Adrenal gland (tissue), 12 donors: ENCODE results near the gene BRCA2. TPM values are rescaled to one million over a fixed set of nuclear protein-coding genes. Genes with fewer than 3 reads are reported as not detected.
"Not testable (repeated sequence)": the region's sequence is repeated elsewhere in the genome, so short reads cannot be mapped to it uniquely, and the experiment has no call there.

Source experiments
- DNase-seq, 7 donors: peaks; one replicate each; pipeline ENCODE4 v3.0.0-alpha.2; 2019 to 2020
- H3K27ac ChIP-seq, 5 donors: fragments of 200-600 bp; sonication (generic) in 4 of 5; 1 replicate in 3 of 5; 2 replicates in 2 of 5; pipeline versions ENCODE4 v1.5.1 to v1.8.0; 2016 to 2020; ENCODE audit warnings: mild to moderate bottlenecking in 1 of 5
- H3K27me3 ChIP-seq: fragments of 200-600 bp; 2 replicates; pipeline ENCODE4 v1.8.0; 2021
- H3K36me3 ChIP-seq, 2 donors: fragments of 200-600 bp; replicated peaks in 1 of 2; 1 replicate in 1 of 2; 2 replicates in 1 of 2; pipeline versions ENCODE4 v1.5.1 to v1.8.0; 2018 to 2022
- H3K4me1 ChIP-seq, 2 donors: fragments of 200-600 bp; replicated peaks in 1 of 2; 1 replicate in 1 of 2; 2 replicates in 1 of 2; pipeline versions ENCODE4 v1.5.1 to v1.8.0; 2018 to 2021
- H3K4me3 ChIP-seq, 4 donors: fragments of 200-600 bp; sonication (generic) in 3 of 4; one replicate each; pipeline ENCODE4 v1.5.1; 2016 to 2018
- H3K9me3 ChIP-seq, 3 donors: fragments of 200-600 bp; sonication (generic) in 1 of 3; replicated peaks in 1 of 3; 1 replicate in 2 of 3; 2 replicates in 1 of 3; pipeline versions ENCODE4 v1.5.1 to v1.8.0; 2016 to 2021
- CTCF ChIP-seq, 6 experiments: fragments of 450-650 bp in 4 of 6; fragments of 200-600 bp in 2 of 6; sonication (generic) in 1 of 6; IDR thresholded peaks; 1 replicate in 5 of 6; 2 replicates in 1 of 6; pipeline versions ENCODE4 v1.5.1 to v1.8.0; 2016 to 2021; ENCODE audit warnings: antibody characterized with exemption in 6 of 6, mild to moderate bottlenecking in 2 of 6, moderate library complexity in 1 of 6
- POLR2A ChIP-seq, 2 donors: fragments of 450-650 bp; IDR thresholded peaks; one replicate each; pipeline ENCODE4 v1.6.1; 2017; ENCODE audit warnings: antibody characterized with exemption in 2 of 2, mild to moderate bottlenecking in 2 of 2, moderate library complexity in 1 of 2
- WGBS, 4 donors: extraction: QIAGEN DNeasy Blood & Tissue Kit in 2 of 4; methylation state at CpG; one replicate each; pipeline versions ENCODE4 v1.1.5 to v1.1.7; 2013 to 2017; 5-methylcytosine and 5-hydroxymethylcytosine counted together
- intact Hi-C, 2 donors: fragments of 100-400 bp; cut with DNase I; formaldehyde crosslinking; loops; one replicate each; pipeline versions ENCODE4 v1.14.1 to v1.15.0; 2022 to 2023
- polyA plus RNA-seq, 3 donors: library from polyadenylated mRNA; stranded (reverse); fragments of 200-250 nt in 2 of 3; fragments of 350-450 nt in 1 of 3; fragmentation: Illumina TruSeq in 1 of 3; extraction: RNeasy Lipid Tissue Mini Kit (QIAGEN cat#74804) in 1 of 3; gene quantifications; one replicate each; pipeline ENCODE4 v1.2.3, GENCODE V29; 2013 to 2014
- total RNA-seq, 9 donors: library from RNA; depleted of rRNA in 4 of 9; stranded (reverse); fragments of >200 nt in 4 of 9; fragments of 120-200 nt in 1 of 9; fragmentation: NEBNext Ultra II Directional in 1 of 9; extraction: Animal tissue kit (Norgen Biotek cat#: 25700) in 1 of 9; gene quantifications; one replicate each; pipeline versions ENCODE4 v1.1.0 to v1.2.4, GENCODE V29; 2013 to 2023
- donor health status: healthy with polysubstance abuse.
- donor health status: Bipolar disorder and iron deficiency.
- donor health status: DM: yes; HTN: yes; CAD: no.
- donor health status: DM: no; HTN: no; CAD: no.
- donor health status: DM: no; HTN: no; CAD: no.
- donor health status: DM: yes; HTN: yes; CAD: no.

The BRCA2 gene
- total and polyA plus RNA-seq, 12 donors = 0.07 to 4.5 (median 1.2) TPM

- 83 to 87% (median 85%) methylated on average over 3 of the region's 3 CpGs for WGBS, 4 donors
- H3K36me3 ChIP-seq = no peaks in the 10 kb centered on the region
- H3K4me3 ChIP-seq = no peak overlapping the region
These were observed 25.6 kb downstream of the BRCA2 start for GRCh38 chr13:32340914-32341313.

GRCh38 chr13:32347651-32348050 lies 32.3 kb downstream of the BRCA2 start:
- Histone ChIP-seq H3K9me3 (no peaks in the 10 kb centered on the region), H3K27ac (no peak overlapping the region), H3K4me3 (no peak overlapping the region), H3K4me1 (no peaks in the 10 kb centered on the region), H3K36me3 (no peaks in the 10 kb centered on the region), H3K27me3 (no peaks in the 10 kb centered on the region)
- WGBS, 4 donors = 46 to 97% (median 70%) methylated on average over 1 of the region's 1 CpG
- intact Hi-C loops = no loop called here
- DNase-seq = no peak
- TF ChIP-seq POLR2A (IDR thresholded peaks at IDR 0.05) (no peak), CTCF (IDR thresholded peaks at IDR 0.05) (no peak)

More at GRCh38 chr13:32340914-32341313, 25.6 kb downstream of the BRCA2 start:
- DNase-seq = no peak
- Histone ChIP-seq H3K9me3 (no peaks in the 10 kb centered on the region), H3K27me3 (no peaks in the 10 kb centered on the region), H3K4me1 (no peaks in the 10 kb centered on the region), H3K27ac (no peak overlapping the region)
- intact Hi-C loops = no loop called here
- TF ChIP-seq POLR2A (IDR thresholded peaks at IDR 0.05) (no peak), CTCF (IDR thresholded peaks at IDR 0.05) (no peak)

GRCh38 chr13:32350839-32351441 lies 35.6 kb downstream of the BRCA2 start:
- H3K9me3 ChIP-seq, DNase-seq, H3K4me3 ChIP-seq, H3K4me1 ChIP-seq, H3K27ac ChIP-seq, intact Hi-C loops, H3K27me3 ChIP-seq, H3K36me3 ChIP-seq: not testable (repeated sequence)
- 90 to 97% (median 94%) methylated on average over 15 of the region's 15 CpGs for WGBS, 4 donors

GRCh38 chr13:32354040-32354439 lies 38.7 kb downstream of the BRCA2 start:
- Histone ChIP-seq H3K4me3 (no peak overlapping the region), H3K36me3 (no peaks in the 10 kb centered on the region), H3K9me3 (no peaks in the 10 kb centered on the region), H3K27me3 (no peaks in the 10 kb centered on the region), H3K27ac (no peak overlapping the region), H3K4me1 (no peaks in the 10 kb centered on the region)
- WGBS, 4 donors = 95 to 100% (median 98%) methylated on average over 1 of the region's 1 CpG
- intact Hi-C loops = no loop called here
- TF ChIP-seq POLR2A (IDR thresholded peaks at IDR 0.05) (no peak), CTCF (IDR thresholded peaks at IDR 0.05) (no peak)
- DNase-seq = no peak

GRCh38 chr13:32355935-32356334 lies 40.6 kb downstream of the BRCA2 start:
- H3K27me3 ChIP-seq, intact Hi-C loops, H3K4me1 ChIP-seq, H3K27ac ChIP-seq, DNase-seq, H3K36me3 ChIP-seq, H3K4me3 ChIP-seq, H3K9me3 ChIP-seq: not testable (repeated sequence)
- 95 to 98% (median 97%) methylated on average over 8 of the region's 8 CpGs for WGBS, 4 donors
